ENCODE data around the gene EPHB6. TPM values are rescaled to one million over a fixed set of nuclear protein-coding genes. Genes with fewer than 3 reads are reported as not detected.

EPHB6 gene
- total RNA-seq, 1 experiment from 2014 or later = 12.6 TPM

DNA sequence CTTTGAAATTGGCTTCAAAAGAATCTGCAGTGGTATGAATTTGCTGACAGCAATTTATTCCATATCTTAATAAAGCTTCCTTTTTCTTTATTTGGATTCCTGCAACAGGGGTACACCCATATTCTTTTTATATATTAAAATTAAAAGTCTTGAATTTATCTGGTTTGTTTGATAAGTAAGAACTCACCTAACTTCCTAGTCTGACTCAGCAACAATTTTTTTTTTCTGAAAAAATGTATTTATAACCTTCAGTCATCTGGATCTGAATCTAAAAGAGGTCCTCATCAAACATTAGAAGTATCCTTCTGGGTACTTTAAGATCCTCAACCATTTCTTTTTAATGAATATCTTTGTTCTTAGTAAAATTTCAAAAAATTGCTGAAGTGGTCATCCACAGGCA is 4.5 kb downstream of the EPHB6 start:
- Histone ChIP-seq H3K27ac (ENCODE audit: low read depth, low read length) (no peak overlapping the region), H3K9me2 (ENCODE audit: insufficient read depth) (no peaks in the 10 kb centered on the region), H4K20me1 (ENCODE audit: insufficient read depth) (no peaks in the 10 kb centered on the region), H3K4me3 (replicated peaks in 1 of 2; ENCODE audit: low read depth in 1 of 2, low read length in 2 of 2) (no peak overlapping the region), H3K9ac (ENCODE audit: low read length) (no peak overlapping the region), H3K9me3 (ENCODE audit: control insufficient read depth in 1 of 2, insufficient read depth in 1 of 2, low read depth in 1 of 2, low read length in 2 of 2) (no peaks in the 10 kb centered on the region), H3K79me2 (ENCODE audit: insufficient read depth, low read length) (no peaks in the 10 kb centered on the region), H2AFZ (ENCODE audit: low read depth, low read length, poor library complexity, severe bottlenecking) (no peak overlapping the region), H3K36me3 (ENCODE audit: control insufficient read depth in 1 of 2, insufficient read depth in 2 of 2, low read length in 2 of 2) (no peaks in the 10 kb centered on the region), H3K27me3 (ENCODE audit: insufficient read depth, low read length) (no peaks in the 10 kb centered on the region), H3K4me1 (ENCODE audit: control insufficient read depth in 1 of 2, insufficient read depth in 2 of 2, low read length in 2 of 2) (peaks cover 8 to 12% of the 10 kb centered on the region in 2 experiments), H3K4me2 (ENCODE audit: low read length) (no peak overlapping the region)
- ChIA-PET POLR2A (no interaction called here), RAD21 (ENCODE audit: low non-redundant PET in 1 of 2, low total read pairs in 2 of 2, uncharacterized antibody in 2 of 2, unreplicated experiment in 2 of 2) (no interaction called here), CTCF (no interaction called here)
- ATAC-seq (no peak), DNase-seq (ENCODE audit: low read depth, low spot score) (no peak)
- intact Hi-C loops (cut with micrococcal nuclease) = loop anchor here (10.0 kb wide), 1 partner anchor 355 kb away; no protein-coding TSS in a partner anchor
- no TSS peak for BruUV-seq (replicated peaks)
- TF ChIP-seq ELF1 (IDR thresholded peaks at IDR 0.05; ENCODE audit: borderline replicate concordance, low read depth) (no peak), SRF (IDR thresholded peaks at IDR 0.05; ENCODE audit: low read depth) (no peak), POLR2A (IDR thresholded peaks at IDR 0.05; ENCODE audit: borderline replicate concordance, extremely low read depth, insufficient read depth, insufficient read length) (no peak), CBX3 (IDR thresholded peaks at IDR 0.05; ENCODE audit: low read depth) (no peak)

DNA sequence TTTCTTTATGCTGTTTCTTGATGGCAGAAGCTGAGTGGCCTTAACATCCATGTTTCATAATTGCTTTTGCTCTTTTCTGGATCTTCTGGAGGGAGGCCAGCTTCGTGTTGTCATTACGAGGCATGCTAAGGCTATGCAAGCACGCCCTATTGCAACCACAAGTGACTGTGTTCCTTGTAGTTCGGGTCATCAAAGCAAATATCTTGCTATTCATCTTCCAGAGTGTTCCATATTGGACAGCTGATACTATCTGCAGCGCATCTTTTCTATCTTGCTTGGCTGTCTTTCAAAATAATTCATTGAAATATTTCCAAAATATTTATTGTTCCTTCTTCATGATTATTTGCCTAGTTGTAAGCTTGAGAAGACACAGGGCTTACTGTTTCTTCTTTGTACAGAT is 5.0 kb downstream of the EPHB6 start:
- POLR2A ChIA-PET = no interaction called here
- no peak for DNase-seq (ENCODE audit: low read depth, low spot score)
- intact Hi-C loops (cut with micrococcal nuclease) = loop anchor here (10.0 kb wide), 1 partner anchor 355 kb away; no protein-coding TSS in a partner anchor
- Histone ChIP-seq H3K27me3 (ENCODE audit: insufficient read depth, low read length) (no peaks in the 10 kb centered on the region), H3K9me2 (ENCODE audit: insufficient read depth) (no peaks in the 10 kb centered on the region), H2AFZ (ENCODE audit: low read depth, low read length, poor library complexity, severe bottlenecking) (no peak overlapping the region), H3K36me3 (ENCODE audit: control insufficient read depth in 1 of 2, insufficient read depth in 2 of 2, low read length in 2 of 2) (no peaks in the 10 kb centered on the region), H3K9me3 (ENCODE audit: control insufficient read depth in 1 of 2, insufficient read depth in 1 of 2, low read depth in 1 of 2, low read length in 2 of 2) (no peaks in the 10 kb centered on the region), H4K20me1 (ENCODE audit: insufficient read depth) (no peaks in the 10 kb centered on the region), H3K4me2 (ENCODE audit: low read length) (no peak overlapping the region), H3K79me2 (ENCODE audit: insufficient read depth, low read length) (no peaks in the 10 kb centered on the region), H3K4me3 (replicated peaks in 1 of 2; ENCODE audit: low read depth in 1 of 2, low read length in 2 of 2) (no peak overlapping the region), H3K27ac (ENCODE audit: low read depth, low read length) (no peak overlapping the region), H3K4me1 (ENCODE audit: control insufficient read depth in 1 of 2, insufficient read depth in 2 of 2, low read length in 2 of 2) (peaks cover 8 to 12% of the 10 kb centered on the region in 2 experiments), H3K9ac (ENCODE audit: low read length) (no peak overlapping the region)
- CTCF ChIA-PET = interaction anchor here (1.7 kb wide), 1 partner anchor 8 kb away, joined by 5 read pairs; no protein-coding TSS in a partner anchor
- RAD21 ChIA-PET (ENCODE audit: low non-redundant PET in 1 of 2, low total read pairs in 2 of 2, uncharacterized antibody in 2 of 2, unreplicated experiment in 2 of 2) = no interaction called here
- BruUV-seq (replicated peaks) = no TSS peak
- ATAC-seq = no peak
- TF ChIP-seq CEBPB (IDR thresholded peaks at IDR 0.05; ENCODE audit: low read depth) = no peak
- no peak for TF ChIP-seq EZH2phosphoT487 (IDR thresholded peaks at IDR 0.05; ENCODE audit: borderline replicate concordance)
- TF ChIP-seq EGR1 (IDR thresholded peaks at IDR 0.05; ENCODE audit: low read depth) = no peak
- TF ChIP-seq, protein P1, sequence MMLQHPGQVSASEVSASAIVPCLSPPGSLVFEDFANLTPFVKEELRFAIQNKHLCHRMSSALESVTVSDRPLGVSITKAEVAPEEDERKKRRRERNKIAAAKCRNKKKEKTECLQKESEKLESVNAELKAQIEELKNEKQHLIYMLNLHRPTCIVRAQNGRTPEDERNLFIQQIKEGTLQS (IDR thresholded peaks at IDR 0.05) = no peak
- no peak for TF ChIP-seq POLR2AphosphoS5 (IDR thresholded peaks at IDR 0.05; ENCODE audit: low read depth, low read length)
- no peak for TF ChIP-seq SRF (IDR thresholded peaks at IDR 0.05; ENCODE audit: low read depth)
- no peak for TF ChIP-seq ZNF274 (IDR thresholded peaks at IDR 0.05; ENCODE audit: low read depth, low read length)
- TF ChIP-seq FOSL1 (IDR thresholded peaks at IDR 0.05; ENCODE audit: low read depth) = no peak
- TF ChIP-seq TCF7L2 (IDR thresholded peaks at IDR 0.05; ENCODE audit: borderline replicate concordance, extremely low read depth, insufficient read depth, insufficient read length) = no peak
- TF ChIP-seq ZFX (IDR thresholded peaks at IDR 0.05) = no peak
- TF ChIP-seq YY1 (IDR thresholded peaks at IDR 0.05; ENCODE audit: extremely low read depth, insufficient replicate concordance, low read depth, low read length) = no peak
- TF ChIP-seq, protein P2, sequence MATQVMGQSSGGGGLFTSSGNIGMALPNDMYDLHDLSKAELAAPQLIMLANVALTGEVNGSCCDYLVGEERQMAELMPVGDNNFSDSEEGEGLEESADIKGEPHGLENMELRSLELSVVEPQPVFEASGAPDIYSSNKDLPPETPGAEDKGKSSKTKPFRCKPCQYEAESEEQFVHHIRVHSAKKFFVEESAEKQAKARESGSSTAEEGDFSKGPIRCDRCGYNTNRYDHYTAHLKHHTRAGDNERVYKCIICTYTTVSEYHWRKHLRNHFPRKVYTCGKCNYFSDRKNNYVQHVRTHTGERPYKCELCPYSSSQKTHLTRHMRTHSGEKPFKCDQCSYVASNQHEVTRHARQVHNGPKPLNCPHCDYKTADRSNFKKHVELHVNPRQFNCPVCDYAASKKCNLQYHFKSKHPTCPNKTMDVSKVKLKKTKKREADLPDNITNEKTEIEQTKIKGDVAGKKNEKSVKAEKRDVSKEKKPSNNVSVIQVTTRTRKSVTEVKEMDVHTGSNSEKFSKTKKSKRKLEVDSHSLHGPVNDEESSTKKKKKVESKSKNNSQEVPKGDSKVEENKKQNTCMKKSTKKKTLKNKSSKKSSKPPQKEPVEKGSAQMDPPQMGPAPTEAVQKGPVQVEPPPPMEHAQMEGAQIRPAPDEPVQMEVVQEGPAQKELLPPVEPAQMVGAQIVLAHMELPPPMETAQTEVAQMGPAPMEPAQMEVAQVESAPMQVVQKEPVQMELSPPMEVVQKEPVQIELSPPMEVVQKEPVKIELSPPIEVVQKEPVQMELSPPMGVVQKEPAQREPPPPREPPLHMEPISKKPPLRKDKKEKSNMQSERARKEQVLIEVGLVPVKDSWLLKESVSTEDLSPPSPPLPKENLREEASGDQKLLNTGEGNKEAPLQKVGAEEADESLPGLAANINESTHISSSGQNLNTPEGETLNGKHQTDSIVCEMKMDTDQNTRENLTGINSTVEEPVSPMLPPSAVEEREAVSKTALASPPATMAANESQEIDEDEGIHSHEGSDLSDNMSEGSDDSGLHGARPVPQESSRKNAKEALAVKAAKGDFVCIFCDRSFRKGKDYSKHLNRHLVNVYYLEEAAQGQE (IDR thresholded peaks at IDR 0.05; ENCODE audit: low read depth) = no peak
- TF ChIP-seq ELF1 (IDR thresholded peaks at IDR 0.05; ENCODE audit: borderline replicate concordance, low read depth) = no peak
- no peak for TF ChIP-seq POLR2A (IDR thresholded peaks at IDR 0.05; ENCODE audit: borderline replicate concordance, extremely low read depth, insufficient read depth, insufficient read length)
- no peak for TF ChIP-seq JUND (IDR thresholded peaks at IDR 0.05)
